ENCODE measurements around the gene COL23A1. TPM values are rescaled to one million over a fixed set of nuclear protein-coding genes. Genes with fewer than 3 reads are reported as not detected.

Gene COL23A1
- total and polyA plus RNA-seq, 2 of the 8 experiments (the other 6 are each of a cell fraction or from before 2014, with no cell fraction given): 3.1 to 4.7 TPM

- 91% methylated on average over 10 of the region's 10 CpGs; no CpG with 5 or more reads in 1 of the 2 experiments for WGBS, 2 experiments (ENCODE audit: extremely low coverage in 1 of 2, insufficient coverage in 1 of 2, insufficient read length in 1 of 2, insufficient replicate concordance in 2 of 2, low coverage in 1 of 2, low lambda C conversion rate in 2 of 2, missing lambda C conversion rate in 1 of 2)
- no peak overlapping the region for H3K23ac ChIP-seq (ENCODE audit: insufficient read length)
- H3K18ac ChIP-seq (ENCODE audit: extremely low read depth, low read length): no peak overlapping the region
- H4K20me1 ChIP-seq (replicated peaks in 1 of 2; ENCODE audit: control insufficient read depth in 1 of 2, insufficient read depth in 2 of 2, low read length in 2 of 2): no peaks in the 10 kb centered on the region
- H3K14ac ChIP-seq (ENCODE audit: insufficient read length): no peak overlapping the region
- no peaks in the 10 kb centered on the region for H3K79me2 ChIP-seq (ENCODE audit: control insufficient read depth in 1 of 2, insufficient read depth in 2 of 2, low read length in 2 of 2)
- no peaks in the 10 kb centered on the region for H3K23me2 ChIP-seq (ENCODE audit: low read depth, low read length)
- no peaks in the 10 kb centered on the region for H3K27me3 ChIP-seq (replicated peaks in 1 of 4; ENCODE audit: control insufficient read depth in 3 of 4, extremely low read depth in 1 of 4, insufficient read depth in 3 of 4, low read length in 3 of 4)
- H3K56ac ChIP-seq (replicated peaks; ENCODE audit: insufficient read length, low read depth, low read length): no peak overlapping the region
- no peak overlapping the region for H2BK15ac ChIP-seq (ENCODE audit: low read length)
- no peak overlapping the region for H3K4me2 ChIP-seq (ENCODE audit: insufficient read depth in 1 of 2, low read depth in 2 of 2, low read length in 2 of 2)
- H3K9ac ChIP-seq (replicated peaks in 1 of 4; ENCODE audit: extremely low read depth in 1 of 4, low read depth in 3 of 4, low read length in 3 of 4): no peak overlapping the region
- H2BK12ac ChIP-seq (ENCODE audit: low read depth, low read length): no peak overlapping the region; the same call in 1 of the 2 replicates
- no peak overlapping the region for H3K27ac ChIP-seq (ENCODE audit: low read depth, low read length)
- H4K91ac ChIP-seq (replicated peaks; ENCODE audit: insufficient read length, low read length): no peak overlapping the region
- no peak for DNase-seq (ENCODE audit: low read depth in 1 of 2, low spot score in 2 of 2)
- ChIA-PET POLR2A (ENCODE audit: partially characterized antibody) (interaction anchor here (0.6 to 1.1 kb wide), 2 partner anchors 13 to 82 kb away, joined by 3 read pairs; no protein-coding TSS in a partner anchor), CTCF (ENCODE audit: partially characterized antibody) (no interaction called here)
- H3K4ac ChIP-seq (replicated peaks; ENCODE audit: insufficient read length, low read depth, low read length): no peak overlapping the region
- peaks cover 4 to 11% (median 5%) of the 10 kb centered on the region in 4 experiments for H3K4me1 ChIP-seq (replicated peaks in 1 of 4; ENCODE audit: control insufficient read depth in 3 of 4, insufficient read depth in 4 of 4, low read length in 3 of 4)
- H3K36me3 ChIP-seq (ENCODE audit: control insufficient read depth in 2 of 4, insufficient read depth in 4 of 4, low read length in 3 of 4): no peaks in the 10 kb centered on the region
- no peak overlapping the region for H4K5ac ChIP-seq (ENCODE audit: insufficient read length, low read depth, low read length)
- H2AK5ac ChIP-seq (ENCODE audit: low read depth, low read length): no peak overlapping the region
- TF ChIP-seq ASH2L (IDR thresholded peaks at IDR 0.05; ENCODE audit: low read length) (no peak), KDM4A (IDR thresholded peaks at IDR 0.05; ENCODE audit: low read depth, low read length, severe bottlenecking) (no peak), CHD1 (IDR thresholded peaks at IDR 0.05; ENCODE audit: low read depth, low read length) (no peak), CTBP2 (IDR thresholded peaks at IDR 0.05; ENCODE audit: borderline replicate concordance, insufficient read depth, insufficient read length, low read length) (no peak), NANOG (IDR thresholded peaks at IDR 0.05; ENCODE audit: insufficient read depth, low read depth, low read length, poor library complexity, severe bottlenecking) (no peak), EZH2 (IDR thresholded peaks at IDR 0.05; ENCODE audit: low read depth, low read length, severe bottlenecking) (no peak), SRF (IDR thresholded peaks at IDR 0.05; ENCODE audit: low read depth, low read length) (no peak), CREB1 (IDR thresholded peaks at IDR 0.05) (no peak), JUND (IDR thresholded peaks at IDR 0.05; ENCODE audit: low read length) (no peak), MAX (IDR thresholded peaks at IDR 0.05) (no peak)
- TF ChIP-seq, protein P1, sequence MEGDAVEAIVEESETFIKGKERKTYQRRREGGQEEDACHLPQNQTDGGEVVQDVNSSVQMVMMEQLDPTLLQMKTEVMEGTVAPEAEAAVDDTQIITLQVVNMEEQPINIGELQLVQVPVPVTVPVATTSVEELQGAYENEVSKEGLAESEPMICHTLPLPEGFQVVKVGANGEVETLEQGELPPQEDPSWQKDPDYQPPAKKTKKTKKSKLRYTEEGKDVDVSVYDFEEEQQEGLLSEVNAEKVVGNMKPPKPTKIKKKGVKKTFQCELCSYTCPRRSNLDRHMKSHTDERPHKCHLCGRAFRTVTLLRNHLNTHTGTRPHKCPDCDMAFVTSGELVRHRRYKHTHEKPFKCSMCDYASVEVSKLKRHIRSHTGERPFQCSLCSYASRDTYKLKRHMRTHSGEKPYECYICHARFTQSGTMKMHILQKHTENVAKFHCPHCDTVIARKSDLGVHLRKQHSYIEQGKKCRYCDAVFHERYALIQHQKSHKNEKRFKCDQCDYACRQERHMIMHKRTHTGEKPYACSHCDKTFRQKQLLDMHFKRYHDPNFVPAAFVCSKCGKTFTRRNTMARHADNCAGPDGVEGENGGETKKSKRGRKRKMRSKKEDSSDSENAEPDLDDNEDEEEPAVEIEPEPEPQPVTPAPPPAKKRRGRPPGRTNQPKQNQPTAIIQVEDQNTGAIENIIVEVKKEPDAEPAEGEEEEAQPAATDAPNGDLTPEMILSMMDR (IDR thresholded peaks at IDR 0.05; ENCODE audit: control extremely low read depth in 1 of 3, insufficient read depth in 1 of 3, low read depth in 1 of 3, low read length in 3 of 3): no peak
- peaks cover 0 to 3% of the 10 kb centered on the region in 2 experiments; a peak in 1 of 4 replicates for H3K9me3 ChIP-seq (ENCODE audit: insufficient read depth in 2 of 2, low read depth in 1 of 2, low read length in 1 of 2)
- no peak overlapping the region for H3K4me3 ChIP-seq (ENCODE audit: extremely low read depth in 1 of 4, insufficient read depth in 2 of 4, low read depth in 3 of 4, low read length in 4 of 4)
- H2BK120ac ChIP-seq (replicated peaks; ENCODE audit: low read depth, low read length): no peak overlapping the region
- no peak for FAIRE-seq
- no peak overlapping the region for H4K8ac ChIP-seq (ENCODE audit: extremely low read depth, insufficient read depth, low read length)
- H3K79me1 ChIP-seq (ENCODE audit: low read depth, low read length): no peaks in the 10 kb centered on the region
- no peak overlapping the region for H2AFZ ChIP-seq (ENCODE audit: low read length)
- no peak overlapping the region for H2BK20ac ChIP-seq (ENCODE audit: low read length)
- H2BK5ac ChIP-seq (ENCODE audit: low read depth, low read length): no peak overlapping the region
Observed at GRCh38 chr5:178492278-178492677, 97.9 kb downstream of the COL23A1 start.

Data from H1 (cell line).